ENCODE data around the gene SFMBT1.

The SFMBT1 gene

DNA sequence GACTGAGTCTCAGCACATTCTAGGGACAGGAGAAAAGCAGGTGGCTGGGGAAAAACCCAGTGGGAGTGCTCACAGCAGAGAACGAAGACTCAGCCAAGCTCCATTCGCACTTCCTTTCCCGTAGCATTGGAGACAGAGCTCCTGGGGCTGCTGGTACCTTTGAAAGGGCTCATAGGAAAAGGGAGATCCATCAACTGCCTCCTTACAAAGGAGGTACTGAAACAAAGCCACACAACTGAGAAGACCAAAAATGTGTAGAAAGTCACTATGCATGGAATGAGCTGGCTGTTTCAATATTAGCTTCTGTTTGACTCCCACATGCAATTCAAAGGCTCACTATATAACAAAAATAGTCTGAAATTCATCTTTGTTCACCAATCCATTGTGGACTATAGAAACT lies 165.4 kb downstream of the SFMBT1 start:
- ChIA-PET POLR2A (no interaction called here), CTCF (no interaction called here)
- no peak for TF ChIP-seq RBAK (tag by site-specific recombination; IDR thresholded peaks at IDR 0.05)
- no peak for TF ChIP-seq ZNF112 (tag by site-specific recombination; IDR thresholded peaks at IDR 0.05)
- H3K27ac ChIP-seq (ENCODE audit: extremely low read depth, low read depth, low read length), result no peak overlapping the region
- H3K36me3 ChIP-seq (ENCODE audit: control insufficient read depth in 2 of 2, insufficient read depth in 1 of 2, low read length in 2 of 2), result peaks cover 0 to 9% of the 10 kb centered on the region in 2 experiments; a peak in 1 of 3 replicates
- H3K9me3 ChIP-seq (ENCODE audit: control insufficient read depth, insufficient read depth, low read depth, low read length), result no peaks in the 10 kb centered on the region
- H3K4me3 ChIP-seq (ENCODE audit: low read depth, low read length), result no peak overlapping the region
- no peaks in the 10 kb centered on the region for H3K4me1 ChIP-seq (ENCODE audit: control insufficient read depth, insufficient read depth, low read length)

- CTCF ChIA-PET, result no interaction called here
- no peaks in the 10 kb centered on the region for H3K9me3 ChIP-seq (ENCODE audit: control insufficient read depth, insufficient read depth, low read depth, low read length)
- no peaks in the 10 kb centered on the region for H3K4me1 ChIP-seq (ENCODE audit: control insufficient read depth, insufficient read depth, low read length)
- peaks cover 0 to 5% of the 10 kb centered on the region in 2 experiments; a peak in 1 of 3 replicates for H3K36me3 ChIP-seq (ENCODE audit: control insufficient read depth in 2 of 2, insufficient read depth in 1 of 2, low read length in 2 of 2)
- no peak overlapping the region for H3K4me3 ChIP-seq (ENCODE audit: low read depth, low read length)
- TF ChIP-seq BCL11B (tag by site-specific recombination; IDR thresholded peaks at IDR 0.05; ENCODE audit: low read depth) (no peak), ZNF335 (tag by site-specific recombination; conservative IDR thresholded peaks at IDR 0.05) (no peak), ZBTB6 (tag by site-specific recombination; IDR thresholded peaks at IDR 0.05) (no peak), ZNF221 (tag by site-specific recombination; IDR thresholded peaks at IDR 0.05; ENCODE audit: borderline replicate concordance) (no peak), ZSCAN23 (tag by site-specific recombination; IDR thresholded peaks at IDR 0.05) (no peak), ZFP69B (tag by site-specific recombination; IDR thresholded peaks at IDR 0.05) (no peak), ZNF16 (tag by site-specific recombination; IDR thresholded peaks at IDR 0.05; ENCODE audit: low read depth) (no peak), ZNF133 (tag by site-specific recombination; IDR thresholded peaks at IDR 0.05) (no peak), ZNF2 (tag by site-specific recombination; IDR thresholded peaks at IDR 0.05) (no peak), EGR2 (tag by site-specific recombination; IDR thresholded peaks at IDR 0.05; ENCODE audit: low read depth) (no peak), ZNF37A (tag by site-specific recombination; IDR thresholded peaks at IDR 0.05) (no peak), KLF8 (tag by site-specific recombination; IDR thresholded peaks at IDR 0.05) (no peak), ZNF626 (tag by site-specific recombination; IDR thresholded peaks at IDR 0.05) (no peak), ZBTB20 (tag by site-specific recombination; IDR thresholded peaks at IDR 0.05) (no peak), YY1 (tag by site-specific recombination; IDR thresholded peaks at IDR 0.05) (no peak), ZNF692 (tag by site-specific recombination; IDR thresholded peaks at IDR 0.05) (no peak), ZNF785 (tag by site-specific recombination; IDR thresholded peaks at IDR 0.05) (no peak), ZEB2 (tag by site-specific recombination; IDR thresholded peaks at IDR 0.05) (no peak)
- TF ChIP-seq, protein P1, sequence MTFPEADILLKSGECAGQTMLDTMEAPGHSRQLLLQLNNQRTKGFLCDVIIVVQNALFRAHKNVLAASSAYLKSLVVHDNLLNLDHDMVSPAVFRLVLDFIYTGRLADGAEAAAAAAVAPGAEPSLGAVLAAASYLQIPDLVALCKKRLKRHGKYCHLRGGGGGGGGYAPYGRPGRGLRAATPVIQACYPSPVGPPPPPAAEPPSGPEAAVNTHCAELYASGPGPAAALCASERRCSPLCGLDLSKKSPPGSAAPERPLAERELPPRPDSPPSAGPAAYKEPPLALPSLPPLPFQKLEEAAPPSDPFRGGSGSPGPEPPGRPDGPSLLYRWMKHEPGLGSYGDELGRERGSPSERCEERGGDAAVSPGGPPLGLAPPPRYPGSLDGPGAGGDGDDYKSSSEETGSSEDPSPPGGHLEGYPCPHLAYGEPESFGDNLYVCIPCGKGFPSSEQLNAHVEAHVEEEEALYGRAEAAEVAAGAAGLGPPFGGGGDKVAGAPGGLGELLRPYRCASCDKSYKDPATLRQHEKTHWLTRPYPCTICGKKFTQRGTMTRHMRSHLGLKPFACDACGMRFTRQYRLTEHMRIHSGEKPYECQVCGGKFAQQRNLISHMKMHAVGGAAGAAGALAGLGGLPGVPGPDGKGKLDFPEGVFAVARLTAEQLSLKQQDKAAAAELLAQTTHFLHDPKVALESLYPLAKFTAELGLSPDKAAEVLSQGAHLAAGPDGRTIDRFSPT (tag by site-specific recombination; IDR thresholded peaks at IDR 0.05), result no peak
- POLR2A ChIA-PET, result no interaction called here
- no peak overlapping the region for H3K27ac ChIP-seq (ENCODE audit: extremely low read depth, low read depth, low read length)
These were observed 165.8 kb downstream of the SFMBT1 start for GRCh38 chr3:52880047-52880446.

Data from HEK293 (cell line).